Skeletal muscle tissue (tissue), 2 donors: ENCODE results near the gene ATP11C. TPM values are rescaled to one million over a fixed set of nuclear protein-coding genes. Genes with fewer than 3 reads are reported as not detected.

Experiments
- small RNA-seq: library from RNA; depleted of rRNA; stranded (forward); fragments of <200 nt; gene quantifications from one replicate; pipeline ENCODE3, GENCODE V24; 2014
- total RNA-seq: library from RNA; depleted of rRNA; stranded (reverse); fragments of >200 nt; gene quantifications from one replicate; pipeline ENCODE4 v1.2.3, GENCODE V29; 2014

Gene ATP11C
- total RNA-seq, 1 donor from 2014 or later: 17.7 TPM

Small RNA genes within 50 kb of the gene (small RNA-seq; reads per million reads assigned to genes)
- gene MIR505 (7.5 reads per million, percentile 91 among the genes with 10 or more reads in this experiment), gene RF00425 (not detected), gene RF01210 (not detected), gene RNU6ATAC23P (not detected)

Other genes with a start within 250 kb of the ATP11C start
- gene MCF2, start 224.9 kb downstream of the ATP11C start, total RNA-seq: 0.52 TPM
- gene CXorf66, start 32.5 kb upstream of the ATP11C start, total RNA-seq: not detected